GM04503 (cell line): ENCODE results near the gene ULK2.
A peak's percentile ranks its signal among the peaks of the same experiment; 100 is the strongest.

Source experiments
- DNase-seq: peaks from one replicate; pipeline ENCODE4 v3.0.0-alpha.2; 2012; ENCODE audit warnings: low read depth

Gene ULK2

DNA sequence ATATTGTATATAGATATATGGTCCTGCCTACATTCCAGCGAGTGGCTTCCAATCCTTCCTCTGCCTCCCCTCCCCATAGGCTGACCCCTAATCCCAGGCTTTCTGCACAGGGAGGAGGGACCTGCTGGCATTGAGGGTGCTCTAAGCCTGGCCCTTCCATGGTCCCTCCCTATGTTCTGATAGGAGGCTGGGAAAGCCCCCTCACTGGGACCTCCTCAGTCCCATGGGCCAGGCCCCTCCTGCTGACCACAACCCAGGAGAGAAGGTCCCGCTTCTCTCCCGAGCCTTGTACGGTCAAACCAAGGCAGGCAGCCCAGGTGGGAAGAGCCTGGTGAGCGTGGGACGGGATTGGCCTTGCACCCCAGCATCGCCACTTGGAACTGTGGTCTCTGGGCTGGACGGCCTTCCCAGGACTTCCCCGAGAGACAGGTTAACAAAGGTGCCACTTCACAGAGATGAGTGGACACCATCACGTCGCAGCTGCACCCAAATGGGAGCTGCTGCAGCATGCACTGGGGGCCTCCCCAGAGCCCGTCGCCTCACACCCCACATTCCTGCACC is 120.5 kb downstream of the ULK2 start:
- DNase-seq = no peak

DNA sequence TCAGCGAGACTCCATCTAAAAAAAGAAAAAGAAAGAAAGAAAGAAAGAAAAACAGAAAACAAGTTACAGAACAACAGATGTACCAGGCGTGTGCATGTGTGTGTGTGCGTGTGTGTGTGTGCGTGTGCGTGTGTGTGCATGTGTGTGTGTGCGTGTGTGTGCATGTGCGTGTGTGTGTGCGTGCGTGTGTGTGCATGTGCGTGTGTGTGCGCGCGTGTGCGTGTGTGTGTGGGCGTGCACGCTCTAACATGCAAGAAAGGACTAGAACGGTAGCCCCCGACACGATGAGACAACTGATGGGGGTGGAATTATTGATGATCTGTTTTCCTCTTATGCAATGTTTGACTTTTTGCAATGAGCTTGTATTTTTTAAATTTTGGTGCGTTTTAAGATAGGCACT is 121.2 kb downstream of the ULK2 start:
- DNase-seq = no peak

DNA sequence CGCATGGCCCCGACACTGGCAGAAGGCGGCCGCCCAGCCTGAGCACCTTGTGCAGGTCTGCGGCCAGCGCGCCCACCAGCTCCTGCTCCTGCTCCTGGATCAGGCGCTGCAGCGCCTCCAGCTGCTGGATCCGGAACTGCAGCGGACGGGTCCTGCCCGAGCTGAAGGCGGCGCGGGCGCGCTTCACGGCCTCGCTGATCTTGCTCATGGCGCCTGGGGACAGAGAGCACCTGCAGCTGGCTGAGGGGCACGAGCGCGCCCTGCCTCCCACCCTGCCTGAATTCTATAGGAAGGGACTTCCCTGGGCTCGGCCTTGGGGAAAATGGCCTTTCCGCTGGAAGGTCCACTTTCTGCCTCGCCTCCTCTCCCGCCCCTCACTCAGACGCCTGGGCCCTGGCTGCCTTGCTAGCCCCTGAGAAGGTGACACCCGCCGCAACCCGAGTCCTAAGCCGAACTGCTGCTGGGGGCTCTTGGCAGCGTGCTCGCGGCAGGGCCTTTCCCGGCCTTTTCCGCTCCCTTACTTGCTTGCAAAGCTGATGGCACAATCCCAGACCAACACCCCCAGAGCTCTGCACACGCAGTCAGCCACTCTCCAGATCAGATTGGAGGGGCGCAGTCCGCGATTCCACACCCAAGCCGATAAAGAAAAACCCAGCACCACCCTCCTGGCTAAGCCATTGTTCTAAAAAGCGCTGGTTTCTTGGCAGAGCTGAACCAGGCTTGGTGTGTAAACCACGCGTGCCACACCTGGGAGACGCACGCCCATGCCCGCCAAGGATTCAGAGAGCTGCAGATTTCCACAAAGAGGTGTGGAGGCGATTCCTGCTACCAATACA is 122.6 kb downstream of the ULK2 start:
- DNase-seq = no peak

DNA sequence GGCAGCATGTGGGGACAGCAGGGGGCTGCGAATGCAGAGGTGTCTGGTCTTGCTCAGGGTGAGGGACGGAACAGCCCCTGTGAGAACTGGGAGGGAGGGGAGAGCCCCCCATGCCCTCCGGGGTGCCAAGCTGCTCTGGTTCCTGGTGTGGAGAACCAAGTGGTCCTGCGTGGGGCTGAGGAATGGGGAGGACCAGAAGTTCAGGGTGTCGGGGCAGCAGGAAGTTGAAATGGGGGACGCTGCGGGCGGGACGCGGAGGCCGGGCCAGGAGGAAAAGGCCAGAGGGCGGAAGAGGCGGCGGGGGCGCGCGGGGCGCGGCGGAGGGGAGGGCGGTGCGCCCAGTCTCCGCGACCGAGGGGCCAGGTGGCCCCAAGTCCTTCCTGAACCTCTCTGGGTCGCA is 123.2 kb downstream of the ULK2 start:
- no peak for DNase-seq

DNA sequence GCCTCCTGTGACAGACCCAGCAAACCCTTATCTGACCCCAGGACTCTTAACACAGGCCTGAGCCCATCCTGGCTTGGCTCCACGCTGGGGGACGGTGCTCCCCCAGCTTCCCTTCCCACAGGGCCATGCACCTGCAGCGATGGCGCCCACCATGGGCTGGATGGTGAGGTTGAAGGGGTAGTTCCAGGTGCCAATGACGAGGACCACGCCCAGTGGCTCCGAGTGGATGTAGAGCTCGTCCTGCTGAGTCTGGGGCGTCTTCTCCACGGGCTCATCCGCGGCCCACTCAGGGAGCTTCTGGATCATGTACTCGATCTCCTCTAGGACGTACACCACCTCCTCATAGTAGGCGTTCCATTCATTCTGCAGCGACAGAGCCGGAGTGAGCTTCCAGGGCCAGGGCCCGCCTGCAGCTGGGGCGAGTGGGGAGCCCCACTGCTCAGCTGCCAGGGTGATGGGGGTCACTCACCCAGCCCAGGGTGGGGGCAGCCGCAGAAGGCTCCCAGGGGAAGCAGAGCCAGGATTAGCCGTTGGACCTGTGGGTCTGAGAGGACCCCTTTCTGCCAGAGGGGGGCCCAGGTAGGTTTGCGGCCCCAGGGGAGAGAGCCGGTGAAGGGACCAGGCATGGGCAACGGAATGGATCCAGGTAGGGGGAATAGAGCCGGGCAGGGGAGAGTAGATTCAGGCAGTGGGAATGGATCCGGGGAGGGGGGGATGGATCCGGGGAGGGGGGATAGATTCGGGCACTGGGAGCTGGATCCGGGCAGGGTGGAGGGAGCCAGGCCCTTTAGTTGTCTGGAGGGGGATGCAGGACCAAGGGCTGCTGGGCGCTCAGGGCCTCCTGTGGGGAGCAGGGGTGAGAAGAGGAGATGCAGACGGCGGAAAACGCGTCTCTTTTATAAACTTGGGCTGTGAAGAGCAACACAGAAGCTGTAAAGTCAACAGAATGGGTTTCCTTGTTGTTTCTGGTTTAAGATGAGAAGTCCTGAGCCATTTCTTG is 124.3 kb downstream of the ULK2 start:
- no peak for DNase-seq

DNA sequence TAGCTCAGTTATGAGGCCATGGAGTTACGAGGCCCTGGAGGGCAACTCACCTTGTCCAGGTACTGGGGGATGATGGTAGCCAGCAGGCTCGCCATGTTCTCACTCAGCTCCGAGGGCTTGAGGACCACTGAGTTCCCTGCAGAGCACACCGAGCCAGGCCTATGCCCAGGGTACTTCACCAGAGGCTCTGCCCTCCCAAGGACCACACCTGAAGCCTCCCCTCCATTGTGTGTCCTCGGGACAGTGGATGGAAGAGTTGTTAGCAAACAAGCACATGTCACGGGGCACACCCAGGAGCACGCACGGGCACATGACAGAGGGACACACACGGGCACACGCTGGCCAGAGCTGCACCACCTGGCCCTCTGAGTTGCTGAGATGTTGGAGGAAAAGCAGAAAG is 125.2 kb downstream of the ULK2 start:
- no peak for DNase-seq

DNA sequence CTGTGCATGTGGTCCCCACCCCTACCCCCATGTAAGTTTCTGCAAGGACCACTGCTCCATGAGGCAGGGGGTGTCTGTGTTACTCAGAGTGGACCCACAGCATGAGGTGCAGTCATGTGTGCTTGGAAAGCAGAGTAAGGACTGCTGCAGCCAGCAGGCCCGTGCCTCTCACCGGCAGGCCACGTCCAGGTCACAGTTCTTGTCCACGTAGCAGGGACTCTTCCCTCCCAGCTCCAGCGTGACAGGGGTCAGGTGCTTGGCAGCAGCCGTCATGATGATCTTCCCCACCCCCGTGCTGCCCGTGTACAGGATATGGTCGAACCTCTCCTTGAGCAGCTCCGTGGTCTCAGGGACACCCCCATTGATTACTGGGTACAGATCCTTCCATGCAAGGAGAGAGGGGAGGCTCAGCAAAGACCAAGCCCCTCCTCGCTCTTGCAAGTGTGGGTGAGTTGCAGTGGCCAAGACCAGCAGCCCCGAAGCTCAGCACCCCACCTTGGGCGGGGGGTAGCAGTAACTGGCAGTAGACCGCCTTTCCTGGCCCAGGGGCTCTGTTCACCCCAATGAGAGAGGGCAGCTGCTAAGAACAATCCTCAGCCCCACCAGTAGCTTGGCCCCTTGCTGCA is 125.8 kb downstream of the ULK2 start:
- no peak for DNase-seq

DNA sequence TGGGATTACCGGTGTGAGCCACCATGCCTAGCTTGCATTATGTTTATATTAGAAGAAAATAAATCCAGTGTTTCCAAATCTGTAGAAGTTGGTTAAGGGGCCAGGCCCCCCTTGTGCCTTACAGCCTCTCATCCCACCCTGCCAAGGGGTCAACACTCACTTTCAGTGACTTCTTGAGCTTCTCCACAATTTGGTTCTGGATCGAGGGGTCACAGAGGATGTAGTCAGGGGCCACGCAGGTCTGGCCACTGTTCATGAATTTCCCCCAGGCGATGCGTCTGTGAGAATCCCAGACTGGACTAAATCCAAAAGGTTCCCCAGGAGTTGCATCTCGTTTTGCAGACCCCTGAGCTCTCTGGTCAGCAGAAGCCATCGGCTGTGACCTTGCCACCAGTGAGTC is 126.8 kb downstream of the ULK2 start:
- DNase-seq = no peak

DNA sequence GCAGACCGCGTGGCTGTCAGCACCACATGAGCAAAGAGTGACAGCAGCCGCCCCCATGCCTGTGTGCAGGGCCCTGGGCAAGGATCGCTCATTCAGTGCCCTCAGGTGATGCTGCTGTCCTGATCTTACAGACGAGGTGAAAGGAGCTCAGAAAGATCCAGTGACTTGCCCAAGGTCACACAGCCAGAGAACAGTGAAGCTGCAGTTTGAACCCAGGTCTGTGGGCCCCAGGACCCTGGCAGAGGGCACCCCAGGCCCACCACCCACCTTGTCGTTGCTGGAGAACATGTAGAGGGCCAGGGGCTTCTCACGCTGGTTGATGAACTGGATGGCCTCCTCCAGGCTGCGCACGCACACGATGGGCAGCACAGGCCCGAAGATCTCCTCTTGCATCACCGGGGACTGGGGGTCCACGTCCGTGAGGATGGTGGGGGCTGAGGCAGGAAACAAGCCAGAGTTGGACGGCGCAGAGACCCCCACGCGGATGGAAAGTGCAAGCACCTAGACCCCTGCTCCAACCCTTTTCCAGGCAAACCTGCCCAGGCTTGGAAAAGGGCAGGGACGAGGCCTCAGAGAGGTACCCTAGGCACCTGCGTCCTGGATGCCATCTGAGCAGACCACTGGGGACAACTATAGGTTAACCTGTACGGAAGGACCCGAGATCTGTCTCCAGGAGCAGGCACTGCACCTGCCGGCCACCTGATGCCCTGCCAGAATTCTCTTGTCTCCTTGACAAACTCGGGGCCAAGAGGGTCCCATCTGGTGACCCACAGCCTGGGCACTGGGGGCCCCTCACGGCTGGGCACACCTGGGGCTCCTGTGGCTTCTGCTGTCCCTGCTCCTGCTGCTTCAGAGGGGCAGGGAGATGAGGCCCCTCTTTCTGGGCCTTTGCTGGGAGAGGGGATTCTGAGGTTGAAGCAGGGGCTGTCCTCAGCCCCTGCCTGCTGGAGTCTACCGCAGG is 128.2 kb downstream of the ULK2 start:
- DNase-seq = no peak

DNA sequence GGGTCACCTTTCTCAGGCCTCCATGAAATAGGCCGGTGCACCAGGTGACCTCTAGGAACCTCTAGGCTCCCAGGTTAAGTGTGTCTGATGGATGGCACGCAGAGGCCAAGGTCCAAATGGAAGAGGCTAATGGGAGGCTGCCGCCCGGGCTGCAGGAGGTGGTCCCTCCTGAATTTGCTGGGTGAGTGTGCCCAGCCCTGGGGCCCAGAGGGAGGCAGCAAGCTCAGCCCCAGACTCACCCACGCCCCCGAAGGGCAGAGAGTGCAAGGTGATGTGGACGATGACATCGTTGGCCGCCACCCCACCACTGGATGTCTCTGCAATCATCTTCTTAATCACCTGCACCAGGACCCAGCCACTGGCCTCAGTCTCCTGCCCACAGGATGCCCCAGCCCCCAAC is 129.0 kb downstream of the ULK2 start:
- no peak for DNase-seq

DNA sequence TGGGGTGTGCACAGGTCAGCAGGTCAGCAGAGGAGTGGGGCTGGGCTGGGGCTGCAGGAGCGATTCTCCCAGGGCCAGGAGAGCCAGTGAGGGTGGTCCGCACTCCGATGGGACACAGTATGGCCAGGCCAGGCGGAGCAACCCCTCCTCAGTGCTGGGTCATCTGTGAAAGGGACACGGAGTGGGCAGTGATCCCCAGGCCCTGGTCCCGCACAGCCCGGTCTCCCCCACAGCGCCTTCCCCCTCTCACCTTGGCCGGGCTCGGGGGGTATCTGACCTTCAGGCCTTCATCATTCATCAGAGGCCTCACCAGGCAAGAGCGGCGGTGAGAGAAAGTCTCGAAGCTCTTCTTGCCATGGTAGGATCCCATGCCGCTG is 129.7 kb downstream of the ULK2 start:
- no peak for DNase-seq

DNA sequence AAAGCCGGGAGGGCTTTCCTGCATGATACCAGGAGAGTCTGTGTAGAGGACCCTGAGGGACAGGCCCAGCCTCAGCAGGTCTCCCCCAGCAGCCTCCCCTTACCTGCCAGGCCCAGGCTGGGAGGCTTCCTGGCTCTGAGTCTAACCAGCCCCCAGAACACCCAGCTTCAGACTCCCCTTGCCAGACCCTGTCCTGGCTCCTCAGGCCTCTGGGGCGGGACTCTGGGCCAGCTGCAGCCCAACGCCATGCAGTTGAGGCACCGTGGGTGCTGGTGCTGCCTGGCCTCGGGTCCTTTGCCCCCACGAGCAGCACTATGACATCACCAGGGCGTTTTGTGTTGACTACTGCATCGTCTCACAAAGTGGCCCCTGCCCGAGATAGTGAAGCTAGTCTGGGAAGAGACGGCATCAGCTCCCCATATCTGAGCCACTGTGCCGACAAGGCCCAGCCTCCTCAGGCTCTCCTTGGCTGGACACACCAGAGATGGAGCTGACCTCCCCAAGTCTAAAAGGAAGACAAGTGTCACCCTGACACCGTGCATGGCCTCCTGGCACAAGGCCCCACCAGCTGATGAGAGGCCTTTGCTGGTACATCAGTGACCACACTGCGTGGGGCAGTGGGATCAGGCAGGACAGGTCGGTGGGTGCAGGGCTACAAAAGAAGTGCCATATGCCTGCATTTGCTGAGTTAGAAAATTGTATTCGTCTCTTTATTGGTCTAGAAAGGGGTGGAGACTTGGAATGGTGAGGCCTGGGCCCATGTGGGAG is 130.2 kb downstream of the ULK2 start:
- no peak for DNase-seq

DNA sequence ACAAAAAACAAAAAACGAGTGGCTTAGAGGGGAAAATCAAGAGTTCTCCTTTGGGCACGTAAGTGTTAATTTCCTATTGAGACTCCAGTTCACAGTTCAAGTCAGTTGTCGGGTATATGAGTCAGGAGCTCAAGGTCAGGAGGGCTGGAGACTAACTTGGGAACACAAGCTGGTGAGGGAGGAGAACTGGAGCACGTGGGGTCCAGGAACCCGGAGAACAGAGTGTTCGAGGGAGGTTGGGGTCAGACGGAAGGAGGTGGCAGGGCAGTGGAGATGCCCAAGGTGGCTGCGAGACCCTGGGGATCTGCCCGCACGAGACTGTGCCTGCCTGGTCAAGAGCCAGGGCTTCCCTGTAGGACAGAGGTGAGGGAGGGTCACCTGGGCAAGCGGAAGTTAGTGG is 131.7 kb downstream of the ULK2 start:
- DNase-seq = no peak

DNA sequence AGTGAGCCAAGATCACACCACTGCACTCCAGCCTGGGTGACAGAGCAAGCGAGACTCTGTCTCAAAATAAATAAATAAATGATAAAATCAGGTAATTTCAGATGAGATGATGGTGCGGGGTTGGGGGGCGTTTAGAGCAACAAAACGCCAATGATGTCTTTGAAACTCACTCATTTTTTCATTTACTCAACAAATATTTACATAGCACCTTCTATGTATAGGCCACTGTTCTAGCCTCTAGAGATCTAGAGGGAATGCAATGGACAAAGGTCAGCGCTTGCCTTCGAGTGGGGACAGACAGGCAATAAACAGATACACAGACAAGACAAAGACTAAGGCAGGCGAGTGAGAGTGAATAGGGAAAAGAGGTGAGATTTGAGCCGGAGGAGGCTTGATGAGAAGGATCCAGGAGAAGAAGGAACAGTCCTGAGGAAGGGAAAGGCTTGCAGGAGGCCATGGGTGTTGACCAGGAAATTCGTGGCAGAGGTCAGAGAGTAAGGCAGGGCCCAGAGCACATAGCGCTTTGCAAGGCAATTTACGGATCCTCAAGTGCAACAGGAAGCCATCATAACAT is 133.7 kb downstream of the ULK2 start:
- DNase-seq = no peak

DNA sequence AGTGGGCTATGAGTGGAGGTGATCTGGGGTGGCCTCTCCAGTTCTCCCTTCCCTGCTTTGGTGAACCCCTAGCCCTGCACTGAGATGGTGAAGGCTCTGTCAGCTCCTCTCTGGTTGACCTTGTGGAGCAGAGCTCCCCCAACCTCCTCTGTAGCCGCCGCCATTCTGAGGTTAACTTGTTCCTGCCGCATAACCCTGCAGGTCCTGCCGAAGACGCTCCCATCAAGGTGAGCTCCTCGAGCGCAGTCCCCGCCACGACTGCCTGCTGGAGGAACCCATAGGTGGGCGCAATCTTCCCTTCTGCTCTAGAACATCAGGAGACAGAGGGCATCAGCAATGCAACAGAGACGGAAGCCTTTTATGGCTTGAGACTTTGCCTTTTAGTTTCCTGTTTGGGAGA is 136.1 kb downstream of the ULK2 start:
- no peak for DNase-seq

DNA sequence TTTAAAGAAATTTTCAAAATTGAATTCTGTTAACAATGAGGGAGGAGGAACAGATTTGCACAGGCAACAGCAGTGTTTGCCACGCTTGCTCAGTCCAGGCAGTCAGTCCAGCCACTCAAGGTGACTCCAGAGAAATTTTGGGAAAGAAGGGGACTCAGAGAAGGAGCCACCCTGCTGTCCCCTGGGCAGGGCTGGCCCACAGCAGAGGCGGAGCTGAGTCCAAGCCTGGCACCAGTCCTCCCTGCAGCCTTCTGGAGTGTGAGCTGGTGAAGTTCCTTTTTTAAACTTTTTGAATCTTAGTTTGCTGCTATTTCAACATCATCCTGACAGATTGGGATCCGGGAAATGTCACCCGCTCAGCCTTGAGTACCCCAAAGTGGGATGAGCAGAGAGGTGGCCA is 136.9 kb downstream of the ULK2 start:
- no peak for DNase-seq

DNA sequence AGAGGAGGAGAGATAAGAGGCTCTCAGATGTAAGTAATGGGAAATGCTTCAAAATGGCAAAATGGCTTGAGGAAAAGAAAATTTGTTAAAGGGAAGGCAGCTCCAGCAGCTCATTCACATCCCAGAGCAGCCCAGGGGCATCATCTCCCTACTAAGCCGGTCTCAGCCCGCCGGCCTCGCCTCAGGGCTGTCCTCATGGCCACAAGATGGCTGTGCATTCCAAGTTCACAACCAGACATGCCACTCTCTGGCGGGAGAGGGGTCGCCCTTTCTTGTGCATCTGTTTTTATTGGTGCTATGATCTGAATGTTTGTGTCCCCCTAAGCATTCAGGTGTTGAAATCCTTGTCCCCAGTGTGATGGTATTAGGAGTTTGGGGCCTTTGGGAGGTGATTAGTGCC is 137.8 kb downstream of the ULK2 start:
- DNase-seq = no peak

DNA sequence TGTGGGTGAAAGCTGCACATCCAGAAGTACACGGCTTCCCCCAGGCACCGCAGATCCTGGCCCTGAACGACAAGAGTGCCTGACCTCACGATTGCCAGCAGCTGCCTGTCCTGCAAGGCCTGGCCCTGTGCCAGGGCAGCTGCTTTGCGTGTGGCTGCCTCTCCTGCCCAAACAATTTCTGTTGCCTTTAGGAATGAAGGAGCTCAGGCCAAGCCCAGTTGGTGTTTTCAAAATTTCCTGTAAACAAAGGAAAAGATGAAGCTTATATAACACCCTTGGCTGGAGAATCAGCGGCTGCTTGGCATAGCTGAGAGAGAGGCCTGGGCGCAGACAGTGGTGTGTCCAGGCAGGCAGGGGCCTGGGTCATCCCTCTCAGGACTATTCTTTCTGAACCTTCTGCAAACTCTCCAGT is 139.6 kb downstream of the ULK2 start:
- DNase-seq = peak; percentile 91

DNA sequence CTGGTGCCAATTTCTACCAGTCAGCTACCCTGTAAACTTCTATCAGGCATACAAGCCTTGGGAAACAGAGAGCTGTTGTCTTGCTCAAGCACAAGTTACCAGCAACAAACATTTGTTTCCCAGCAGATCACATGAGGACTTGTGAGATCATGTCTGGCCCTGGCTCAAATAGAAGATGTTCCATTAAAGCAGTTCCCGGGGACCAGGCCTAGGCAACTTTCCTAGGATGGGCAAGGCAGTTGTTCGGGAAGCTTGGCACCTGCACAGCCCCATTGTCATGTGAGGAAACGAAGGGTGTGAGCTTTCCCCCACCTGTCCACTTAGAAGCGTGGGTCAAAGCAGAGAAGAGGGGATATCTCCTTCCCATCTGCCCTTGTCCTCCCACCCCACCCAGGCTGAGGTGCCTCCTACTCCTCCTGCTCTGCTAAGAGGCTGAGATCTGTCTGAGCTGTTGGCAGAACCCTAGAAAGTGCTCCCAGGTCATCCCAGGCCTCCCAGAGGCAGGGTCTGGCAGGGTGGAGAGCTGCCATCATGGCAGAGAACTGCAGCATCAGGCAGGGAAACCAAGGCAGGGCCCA is 140.1 kb downstream of the ULK2 start:
- DNase-seq = peak; percentile 94
